AG10803 (cell line): ENCODE results near the gene KCNK15.

ENCODE experiments used
- DNase-seq: peaks from one replicate; pipeline ENCODE4 v3.0.0; 2010; ENCODE audit warnings: low read depth
- H3K4me3 ChIP-seq: 2 replicates; pipeline ENCODE4 v1.5.1; 2011; ENCODE audit warnings: mild to moderate bottlenecking, low read length, control low read depth
- CTCF ChIP-seq: conservative IDR thresholded peaks from 2 replicates; pipeline ENCODE4 v1.5.1; 2011; ENCODE audit warnings: mild to moderate bottlenecking, low read length, control low read depth, inconsistent platforms

The KCNK15 gene

GRCh38 chr20:44768854-44769480 lies 23.3 kb downstream of the KCNK15 start:
- DNase-seq, result no peak
- no peak for TF ChIP-seq CTCF
- H3K4me3 ChIP-seq, result no peak overlapping the region

GRCh38 chr20:44769481-44769863 lies 23.8 kb downstream of the KCNK15 start:
- DNase-seq, result no peak
- TF ChIP-seq CTCF, result no peak
- H3K4me3 ChIP-seq, result no peak overlapping the region

GRCh38 chr20:44770484-44771171 lies 25.0 kb downstream of the KCNK15 start:
- no peak overlapping the region for H3K4me3 ChIP-seq
- no peak for DNase-seq
- no peak for TF ChIP-seq CTCF

GRCh38 chr20:44771172-44771535 lies 25.5 kb downstream of the KCNK15 start:
- no peak for TF ChIP-seq CTCF
- no peak overlapping the region for H3K4me3 ChIP-seq
- no peak for DNase-seq

- DNase-seq, result no peak
- no peak for TF ChIP-seq CTCF
- H3K4me3 ChIP-seq, result no peak overlapping the region
These were observed 27.0 kb downstream of the KCNK15 start for GRCh38 chr20:44772636-44773035.

GRCh38 chr20:44773070-44773829 lies 27.6 kb downstream of the KCNK15 start:
- no peak overlapping the region for H3K4me3 ChIP-seq
- DNase-seq, result no peak
- TF ChIP-seq CTCF, result no peak

- no peak for TF ChIP-seq CTCF
- DNase-seq, result no peak
- no peak overlapping the region for H3K4me3 ChIP-seq
These were observed 31.3 kb downstream of the KCNK15 start for GRCh38 chr20:44776980-44777379.
